Stimulated activated CD4-positive, alpha-beta T cell treated with anti-CD3 and anti-CD28 coated beads, TNF-alpha, amount 100 ng/mL, for 24 hours (primary cell): ENCODE measurements around the gene SLX4.

Source experiments
- DNase-seq, 3 experiments: peaks; one replicate each; pipeline ENCODE4 v3.0.0-alpha.2; 2020; ENCODE audit warnings: low read depth in 3 of 3

Gene SLX4

GRCh38 chr16:3549906-3550305 lies 61.5 kb downstream of the SLX4 start:
- no peak for DNase-seq

GRCh38 chr16:3548859-3549258 lies 62.5 kb downstream of the SLX4 start:
- no peak for DNase-seq

- no peak for DNase-seq
Observed at GRCh38 chr16:3548445-3548844, 63.0 kb downstream of the SLX4 start.

- no peak for DNase-seq
Observed at GRCh38 chr16:3546986-3547682, 64.3 kb downstream of the SLX4 start.

GRCh38 chr16:3542601-3543373 lies 68.6 kb downstream of the SLX4 start:
- DNase-seq: no peak

- DNase-seq: no peak
Observed at GRCh38 chr16:3541527-3542155, 69.8 kb downstream of the SLX4 start.

- no peak for DNase-seq
Observed at GRCh38 chr16:3538222-3538621, 73.2 kb downstream of the SLX4 start.

- no peak for DNase-seq
Observed at GRCh38 chr16:3536851-3537250, 74.6 kb downstream of the SLX4 start.

GRCh38 chr16:3536271-3536731 lies 75.1 kb downstream of the SLX4 start:
- DNase-seq: no peak

- no peak for DNase-seq
Observed at GRCh38 chr16:3534126-3534525, 77.3 kb downstream of the SLX4 start.

GRCh38 chr16:3532741-3533140 lies 78.7 kb downstream of the SLX4 start:
- no peak for DNase-seq
